ENCODE measurements around the gene IQGAP2. TPM values are rescaled to one million over a fixed set of nuclear protein-coding genes. Genes with fewer than 3 reads are reported as not detected.

IQGAP2 gene
- total and polyA plus RNA-seq, 9 of the 15 experiments (the other 6 are each of a cell fraction or from before 2014, with no cell fraction given) = 8.7 to 23.2 (median 17.4) TPM

- TF ChIP-seq ARID3A (IDR thresholded peaks at IDR 0.05; ENCODE audit: borderline replicate concordance, low read depth, low read length) = no peak
- TF ChIP-seq PTTG1 (tag; IDR thresholded peaks at IDR 0.05; ENCODE audit: low read depth) = no peak
- TF ChIP-seq NR3C1 (CRISPR knock-in tag; IDR thresholded peaks at IDR 0.05) = no peak
Observed at GRCh38 chr5:76571559-76571958, 168.5 kb downstream of the IQGAP2 start (continued).

GRCh38 chr5:76576450-76576849, 173.4 kb downstream of the IQGAP2 start:
- in situ Hi-C loops (cut with MboI) = no loop called here
- DNase-seq (ENCODE audit: extremely low read depth in 1 of 4, low spot score in 3 of 4) (no peak), FAIRE-seq (no peak), ATAC-seq (no peak)
- Histone ChIP-seq H3K9me3 (replicated peaks; ENCODE audit: control insufficient read depth, insufficient read depth, low read depth, low read length) (no peaks in the 10 kb centered on the region), H3K4me3 (no peak overlapping the region), H3K4me1 (replicated peaks in 1 of 2; ENCODE audit: control insufficient read depth in 2 of 2, insufficient read depth in 2 of 2, low read length in 2 of 2) (no peaks in the 10 kb centered on the region), H3K9me1 (ENCODE audit: control insufficient read depth, insufficient read depth, low read length) (no peaks in the 10 kb centered on the region), H3K36me3 (ENCODE audit: control insufficient read depth, insufficient read depth, low read length) (no peaks in the 10 kb centered on the region; the same call in 2 of the 3 replicates), H3K27me3 (ENCODE audit: control insufficient read depth in 2 of 2, insufficient read depth in 2 of 2, low read length in 2 of 2) (no peaks in the 10 kb centered on the region), H4K20me1 (replicated peaks; ENCODE audit: control insufficient read depth, insufficient read depth, low read length) (no peaks in the 10 kb centered on the region), H3K27ac (ENCODE audit: extremely low read depth, low read depth, low read length) (no peak overlapping the region), H3K79me2 (ENCODE audit: control insufficient read depth, insufficient read depth, low read length) (no peaks in the 10 kb centered on the region), H3K9ac (ENCODE audit: insufficient read depth in 1 of 2, low read depth in 2 of 2, low read length in 2 of 2) (no peak overlapping the region), H2AFZ (ENCODE audit: low read depth, low read length) (no peak overlapping the region), H3K4me2 (ENCODE audit: insufficient read depth, low read length) (no peak overlapping the region)
- intact Hi-C loops (cut with micrococcal nuclease) = no loop called here
- ChIA-PET POLR2A (interaction anchor here (1.4 kb wide), 1 partner anchor 11 kb away, joined by 3 read pairs; no protein-coding TSS in a partner anchor), CTCF (ENCODE audit: low intra/inter-chr PET ratio) (no interaction called here)
- no TSS peak for BruUV-seq (replicated peaks)
- TF ChIP-seq ZNF197 (CRISPR knock-in tag; IDR thresholded peaks at IDR 0.05; ENCODE audit: low read depth) = no peak
- TF ChIP-seq ZNF24 (IDR thresholded peaks at IDR 0.05) = no peak
- TF ChIP-seq ZBTB11 (CRISPR knock-in tag; IDR thresholded peaks at IDR 0.05) = no peak
- no peak for TF ChIP-seq ZBTB33 (CRISPR knock-in tag; IDR thresholded peaks at IDR 0.05)
- TF ChIP-seq USF2 (CRISPR knock-in tag; IDR thresholded peaks at IDR 0.05) = no peak
- no peak for TF ChIP-seq ETV5 (CRISPR knock-in tag; IDR thresholded peaks at IDR 0.05; ENCODE audit: low read depth)
- no peak for TF ChIP-seq ASH1L (IDR thresholded peaks at IDR 0.05; ENCODE audit: borderline replicate concordance, low read depth, partially characterized antibody)
